ENCODE measurements around the gene OSTC. TPM values are rescaled to one million over a fixed set of nuclear protein-coding genes. Genes with fewer than 3 reads are reported as not detected.

Gene OSTC
- total and polyA plus RNA-seq, 9 of the 15 experiments (the other 6 are each of a cell fraction or from before 2014, with no cell fraction given) = 112 to 966 (median 235) TPM

DNA sequence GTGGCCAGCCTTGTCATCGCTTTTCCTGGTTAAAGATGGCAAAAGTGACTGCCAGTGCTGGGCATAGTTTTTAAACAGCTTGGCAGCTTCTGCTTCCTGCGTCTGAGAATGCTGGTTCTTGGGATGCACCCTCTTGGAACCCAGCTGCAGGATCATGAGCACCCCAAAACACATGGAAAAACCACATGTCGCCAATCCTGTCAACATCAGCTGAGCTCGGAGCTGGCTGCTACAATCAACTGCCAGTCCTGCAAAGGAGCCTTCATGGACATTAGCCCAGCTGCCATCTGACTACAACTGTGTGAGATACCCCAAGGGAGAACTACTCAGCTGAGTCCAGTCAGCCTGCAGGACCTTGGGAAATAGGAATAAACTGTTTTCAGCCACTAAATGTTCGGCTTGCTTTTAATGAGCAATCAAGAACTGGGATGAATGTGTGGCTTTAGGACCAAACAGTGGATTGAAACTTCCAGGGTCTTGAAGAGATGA, 31.0 kb downstream of the OSTC start (continued):
- no peak for TF ChIP-seq RAD51 (IDR thresholded peaks at IDR 0.05; ENCODE audit: borderline replicate concordance, low read depth)

DNA sequence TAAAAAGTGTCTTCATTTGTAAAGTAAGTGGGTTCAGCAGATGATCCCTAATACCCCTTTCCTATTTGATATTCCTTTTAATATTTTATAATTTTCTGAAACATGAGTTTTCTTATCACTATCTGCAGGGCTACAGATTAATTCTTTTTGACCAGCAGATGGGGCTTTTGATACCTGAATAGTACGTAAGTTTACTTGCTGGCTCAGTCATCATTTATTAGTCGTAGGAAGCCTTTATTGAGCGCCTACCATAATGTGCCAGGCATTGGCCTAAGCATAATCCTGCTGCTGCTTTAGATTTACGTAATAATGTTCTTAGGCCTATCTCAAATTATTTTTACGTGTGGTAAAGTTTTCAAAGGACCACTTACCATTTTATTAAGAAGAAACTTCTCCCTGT, 33.1 kb downstream of the OSTC start:
- intact Hi-C loops (cut with micrococcal nuclease) = loop anchor here (5.0 to 10.0 kb wide), 3 partner anchors 101 to 724 kb away; no protein-coding TSS in a partner anchor
- 0 out of 2 replicates have a peak, but pooled peaks have one; percentile 19 for TF ChIP-seq SMC3 (conservative IDR thresholded peaks at IDR 0.05; ENCODE audit: insufficient read depth, low read depth, low read length)
- TF ChIP-seq, protein P1, sequence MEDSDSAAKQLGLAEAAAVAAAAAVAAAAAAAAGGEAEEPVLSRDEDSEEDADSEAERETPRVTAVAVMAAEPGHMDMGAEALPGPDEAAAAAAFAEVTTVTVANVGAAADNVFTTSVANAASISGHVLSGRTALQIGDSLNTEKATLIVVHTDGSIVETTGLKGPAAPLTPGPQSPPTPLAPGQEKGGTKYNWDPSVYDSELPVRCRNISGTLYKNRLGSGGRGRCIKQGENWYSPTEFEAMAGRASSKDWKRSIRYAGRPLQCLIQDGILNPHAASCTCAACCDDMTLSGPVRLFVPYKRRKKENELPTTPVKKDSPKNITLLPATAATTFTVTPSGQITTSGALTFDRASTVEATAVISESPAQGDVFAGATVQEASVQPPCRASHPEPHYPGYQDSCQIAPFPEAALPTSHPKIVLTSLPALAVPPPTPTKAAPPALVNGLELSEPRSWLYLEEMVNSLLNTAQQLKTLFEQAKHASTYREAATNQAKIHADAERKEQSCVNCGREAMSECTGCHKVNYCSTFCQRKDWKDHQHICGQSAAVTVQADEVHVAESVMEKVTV (CRISPR knock-in tag; IDR thresholded peaks at IDR 0.05) = peak; percentile 28; the same call in 1 of the 2 replicates
- TF ChIP-seq, protein P2, sequence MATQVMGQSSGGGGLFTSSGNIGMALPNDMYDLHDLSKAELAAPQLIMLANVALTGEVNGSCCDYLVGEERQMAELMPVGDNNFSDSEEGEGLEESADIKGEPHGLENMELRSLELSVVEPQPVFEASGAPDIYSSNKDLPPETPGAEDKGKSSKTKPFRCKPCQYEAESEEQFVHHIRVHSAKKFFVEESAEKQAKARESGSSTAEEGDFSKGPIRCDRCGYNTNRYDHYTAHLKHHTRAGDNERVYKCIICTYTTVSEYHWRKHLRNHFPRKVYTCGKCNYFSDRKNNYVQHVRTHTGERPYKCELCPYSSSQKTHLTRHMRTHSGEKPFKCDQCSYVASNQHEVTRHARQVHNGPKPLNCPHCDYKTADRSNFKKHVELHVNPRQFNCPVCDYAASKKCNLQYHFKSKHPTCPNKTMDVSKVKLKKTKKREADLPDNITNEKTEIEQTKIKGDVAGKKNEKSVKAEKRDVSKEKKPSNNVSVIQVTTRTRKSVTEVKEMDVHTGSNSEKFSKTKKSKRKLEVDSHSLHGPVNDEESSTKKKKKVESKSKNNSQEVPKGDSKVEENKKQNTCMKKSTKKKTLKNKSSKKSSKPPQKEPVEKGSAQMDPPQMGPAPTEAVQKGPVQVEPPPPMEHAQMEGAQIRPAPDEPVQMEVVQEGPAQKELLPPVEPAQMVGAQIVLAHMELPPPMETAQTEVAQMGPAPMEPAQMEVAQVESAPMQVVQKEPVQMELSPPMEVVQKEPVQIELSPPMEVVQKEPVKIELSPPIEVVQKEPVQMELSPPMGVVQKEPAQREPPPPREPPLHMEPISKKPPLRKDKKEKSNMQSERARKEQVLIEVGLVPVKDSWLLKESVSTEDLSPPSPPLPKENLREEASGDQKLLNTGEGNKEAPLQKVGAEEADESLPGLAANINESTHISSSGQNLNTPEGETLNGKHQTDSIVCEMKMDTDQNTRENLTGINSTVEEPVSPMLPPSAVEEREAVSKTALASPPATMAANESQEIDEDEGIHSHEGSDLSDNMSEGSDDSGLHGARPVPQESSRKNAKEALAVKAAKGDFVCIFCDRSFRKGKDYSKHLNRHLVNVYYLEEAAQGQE (IDR thresholded peaks at IDR 0.05; ENCODE audit: borderline replicate concordance) = peak; percentile 22; the same call in 1 of the 2 replicates
- TF ChIP-seq, protein P2 (CRISPR knock-in tag; IDR thresholded peaks at IDR 0.05; ENCODE audit: low read depth) = no peak
- TF ChIP-seq, protein P3, sequence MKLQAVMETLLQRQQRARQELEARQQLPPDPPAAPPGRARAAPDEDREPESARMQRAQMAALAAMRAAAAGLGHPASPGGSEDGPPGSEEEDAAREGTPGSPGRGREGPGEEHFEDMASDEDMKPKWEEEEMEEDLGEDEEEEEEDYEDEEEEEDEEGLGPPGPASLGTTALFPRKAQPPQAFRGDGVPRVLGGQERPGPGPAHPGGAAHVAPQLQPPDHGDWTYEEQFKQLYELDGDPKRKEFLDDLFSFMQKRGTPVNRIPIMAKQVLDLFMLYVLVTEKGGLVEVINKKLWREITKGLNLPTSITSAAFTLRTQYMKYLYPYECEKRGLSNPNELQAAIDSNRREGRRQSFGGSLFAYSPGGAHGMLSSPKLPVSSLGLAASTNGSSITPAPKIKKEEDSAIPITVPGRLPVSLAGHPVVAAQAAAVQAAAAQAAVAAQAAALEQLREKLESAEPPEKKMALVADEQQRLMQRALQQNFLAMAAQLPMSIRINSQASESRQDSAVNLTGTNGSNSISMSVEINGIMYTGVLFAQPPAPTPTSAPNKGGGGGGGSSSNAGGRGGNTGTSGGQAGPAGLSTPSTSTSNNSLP (IDR thresholded peaks at IDR 0.05; ENCODE audit: borderline replicate concordance, low read depth, low read length) = peak; percentile 55; the same call in 1 of the 2 replicates
- no peak for TF ChIP-seq KHSRP (IDR thresholded peaks at IDR 0.05)

More for the DNA sequence above, 33.1 kb downstream of the OSTC start:
- Histone ChIP-seq H3K9ac (ENCODE audit: insufficient read depth in 1 of 2, low read depth in 2 of 2, low read length in 2 of 2) (no peak overlapping the region), H3K9me3 (replicated peaks; ENCODE audit: control insufficient read depth, insufficient read depth, low read depth, low read length) (no peaks in the 10 kb centered on the region), H3K79me2 (ENCODE audit: control insufficient read depth, insufficient read depth, low read length) (no peaks in the 10 kb centered on the region), H4K20me1 (replicated peaks; ENCODE audit: control insufficient read depth, insufficient read depth, low read length) (no peaks in the 10 kb centered on the region), H3K4me1 (replicated peaks in 1 of 2; ENCODE audit: control insufficient read depth in 2 of 2, insufficient read depth in 2 of 2, low read length in 2 of 2) (no peaks in the 10 kb centered on the region), H3K9me1 (ENCODE audit: control insufficient read depth, insufficient read depth, low read length) (no peaks in the 10 kb centered on the region), H2AFZ (ENCODE audit: low read depth, low read length) (no peak overlapping the region), H3K36me3 (ENCODE audit: control insufficient read depth, insufficient read depth, low read length) (no peaks in the 10 kb centered on the region), H3K27ac (ENCODE audit: extremely low read depth, low read depth, low read length) (no peak overlapping the region), H3K4me3 (no peak overlapping the region), H3K27me3 (ENCODE audit: control insufficient read depth in 2 of 2, insufficient read depth in 2 of 2, low read length in 2 of 2) (no peaks in the 10 kb centered on the region), H3K4me2 (ENCODE audit: insufficient read depth, low read length) (no peak overlapping the region)
- BruUV-seq (replicated peaks) = no TSS peak
- ChIA-PET POLR2A (no interaction called here), CTCF (ENCODE audit: low intra/inter-chr PET ratio) (interaction anchor here (1.6 kb wide), 1 partner anchor 723 kb away, joined by 5 read pairs; no protein-coding TSS in a partner anchor)
- DNase-seq (ENCODE audit: extremely low read depth in 1 of 4, low spot score in 3 of 4) (peak in 1 of 4 experiments; percentile 30), FAIRE-seq (no peak), ATAC-seq (peak; percentile 63)
- in situ Hi-C loops (cut with MboI) = no loop called here
- 16% methylated on average over 5 of the region's 5 CpGs for WGBS (ENCODE audit: insufficient coverage, low coverage, missing lambda C conversion rate)
